ENCODE results near the gene LONP1.

GRCh38 chr19:5700455-5701092 is 19.4 kb downstream of the LONP1 start:
- TF ChIP-seq CTCF (IDR thresholded peaks at IDR 0.05) (no peak), POLR2A (IDR thresholded peaks at IDR 0.05) (no peak)

Measured in Peyer's patch (tissue), 4 donors.